MM.1S (cell line): ENCODE measurements around the gene NDOR1.

Experiments
- DNase-seq: peaks from one replicate; pipeline ENCODE4 v3.0.0-alpha.2; 2015
- H2AFZ ChIP-seq: fragments of 300-600 bp; sonication (generic); 2 replicates; pipeline ENCODE4 v1.6.0; 2016; ENCODE audit warnings: antibody characterized with exemption, low read length
- H3F3A ChIP-seq: fragments of 300-600 bp; sonication (generic); 2 replicates; pipeline ENCODE4 v1.6.1; 2016; ENCODE audit warnings: mild to moderate bottlenecking, antibody characterized with exemption, low read length, moderate library complexity, mixed read lengths; ENCODE audit not compliant: insufficient read depth
- H3K27ac ChIP-seq: fragments of 300-600 bp; sonication (generic); 2 replicates; pipeline ENCODE4 v1.5.1; 2016; ENCODE audit warnings: mild to moderate bottlenecking, low read length
- H3K27me3 ChIP-seq: fragments of 300-600 bp; sonication (generic); replicated peaks from 2 replicates; pipeline ENCODE4 v1.6.0; 2016; ENCODE audit warnings: low read length; ENCODE audit not compliant: insufficient read depth
- H3K36me3 ChIP-seq: fragments of 300-600 bp; sonication (generic); replicated peaks from 2 replicates; pipeline ENCODE4 v1.6.1; 2016; ENCODE audit warnings: mild to moderate bottlenecking, low read length, mixed read lengths; ENCODE audit not compliant: insufficient read depth
- H3K4me1 ChIP-seq: fragments of 300-600 bp; sonication (generic); 2 replicates; pipeline ENCODE4 v1.6.1; 2016; ENCODE audit warnings: low read length, mixed read lengths
- H3K4me2 ChIP-seq: fragments of 300-600 bp; sonication (generic); 2 replicates; pipeline ENCODE4 v1.6.0; 2016; ENCODE audit warnings: low read depth, low read length
- H3K4me3 ChIP-seq: fragments of 300-600 bp; sonication (generic); 2 replicates; pipeline ENCODE4 v1.5.1; 2016; ENCODE audit warnings: low read length, mixed read lengths
- H3K79me2 ChIP-seq: fragments of 300-600 bp; sonication (generic); 2 replicates; pipeline ENCODE4 v1.6.1; 2016; ENCODE audit warnings: mixed run types, low read length, mixed read lengths
- H3K9ac ChIP-seq: fragments of 300-600 bp; sonication (generic); 2 replicates; pipeline ENCODE4 v1.6.1; 2016; ENCODE audit warnings: low read length, mixed read lengths
- H3K9me2 ChIP-seq: fragments of 300-600 bp; sonication (generic); replicated peaks from 2 replicates; pipeline ENCODE4 v1.6.1; 2016; ENCODE audit warnings: mild to moderate bottlenecking, low read length, mixed read lengths; ENCODE audit not compliant: insufficient read depth
- H3K9me3 ChIP-seq: fragments of 300-600 bp; sonication (generic); replicated peaks from 2 replicates; pipeline ENCODE4 v1.6.1; 2016; ENCODE audit warnings: mild to moderate bottlenecking, low read length, mixed read lengths; ENCODE audit not compliant: insufficient read depth
- H4K20me1 ChIP-seq: fragments of 300-600 bp; sonication (generic); 2 replicates; pipeline ENCODE4 v1.6.1; 2016; ENCODE audit warnings: mild to moderate bottlenecking, low read length, moderate library complexity, mixed read lengths; ENCODE audit not compliant: insufficient read depth
- EZH2 ChIP-seq: fragments of 300-600 bp; sonication (generic); optimal IDR thresholded peaks from 2 replicates; pipeline ENCODE3; 2017; ENCODE audit warnings: low read depth, mild to moderate bottlenecking, antibody characterized with exemption, low read length, mixed read lengths
- EZH2phosphoT487 ChIP-seq: fragments of 300-600 bp; sonication (generic); IDR thresholded peaks from 2 replicates; pipeline ENCODE4 v1.6.1; 2018; ENCODE audit warnings: antibody characterized with exemption, low read length
- TF ChIP-seq, protein P1 (sequence below): fragments of 300-600 bp; sonication (generic); IDR thresholded peaks from 2 replicates; pipeline ENCODE4 v1.5.1; 2016; ENCODE audit warnings: antibody characterized with exemption, low read length, mixed read lengths

NDOR1 gene

DNA sequence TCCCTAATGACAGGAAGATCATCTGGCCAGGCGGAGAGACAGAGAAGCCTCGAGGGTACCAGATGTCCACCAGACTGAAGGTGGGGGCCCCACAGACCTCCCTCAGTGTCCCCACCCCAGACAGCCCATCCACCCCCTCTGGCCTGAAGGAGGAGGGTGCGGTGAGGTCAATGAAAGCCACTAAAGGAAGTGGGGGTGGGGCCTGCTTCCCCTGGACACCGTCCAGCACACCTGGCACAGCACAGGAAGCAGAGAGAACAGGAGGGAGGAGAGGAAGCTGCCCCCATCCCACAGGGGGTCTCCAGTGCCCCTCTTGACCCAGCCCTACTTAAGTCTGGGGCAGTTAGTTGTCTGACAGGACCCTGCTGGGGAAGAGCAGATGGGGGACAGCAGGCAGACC, 46.9 kb upstream of the NDOR1 start:
- H3K27me3 ChIP-seq = peaks cover 52% of the 10 kb centered on the region
- no peak overlapping the region for H3K4me3 ChIP-seq
- no peaks in the 10 kb centered on the region for H3F3A ChIP-seq
- H3K9me3 ChIP-seq = no peaks in the 10 kb centered on the region
- no peaks in the 10 kb centered on the region for H3K79me2 ChIP-seq
- no peak for TF ChIP-seq EZH2
- TF ChIP-seq, protein P1, sequence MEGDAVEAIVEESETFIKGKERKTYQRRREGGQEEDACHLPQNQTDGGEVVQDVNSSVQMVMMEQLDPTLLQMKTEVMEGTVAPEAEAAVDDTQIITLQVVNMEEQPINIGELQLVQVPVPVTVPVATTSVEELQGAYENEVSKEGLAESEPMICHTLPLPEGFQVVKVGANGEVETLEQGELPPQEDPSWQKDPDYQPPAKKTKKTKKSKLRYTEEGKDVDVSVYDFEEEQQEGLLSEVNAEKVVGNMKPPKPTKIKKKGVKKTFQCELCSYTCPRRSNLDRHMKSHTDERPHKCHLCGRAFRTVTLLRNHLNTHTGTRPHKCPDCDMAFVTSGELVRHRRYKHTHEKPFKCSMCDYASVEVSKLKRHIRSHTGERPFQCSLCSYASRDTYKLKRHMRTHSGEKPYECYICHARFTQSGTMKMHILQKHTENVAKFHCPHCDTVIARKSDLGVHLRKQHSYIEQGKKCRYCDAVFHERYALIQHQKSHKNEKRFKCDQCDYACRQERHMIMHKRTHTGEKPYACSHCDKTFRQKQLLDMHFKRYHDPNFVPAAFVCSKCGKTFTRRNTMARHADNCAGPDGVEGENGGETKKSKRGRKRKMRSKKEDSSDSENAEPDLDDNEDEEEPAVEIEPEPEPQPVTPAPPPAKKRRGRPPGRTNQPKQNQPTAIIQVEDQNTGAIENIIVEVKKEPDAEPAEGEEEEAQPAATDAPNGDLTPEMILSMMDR = no peak
- no peak for TF ChIP-seq EZH2phosphoT487
- peak; percentile 3 for DNase-seq
- H3K9me2 ChIP-seq = no peaks in the 10 kb centered on the region
- no peak overlapping the region for H3K27ac ChIP-seq
- no peaks in the 10 kb centered on the region for H4K20me1 ChIP-seq
- no peaks in the 10 kb centered on the region for H3K36me3 ChIP-seq
- 0 out of 2 replicates have a peak overlapping the region, but pooled peaks have one; percentile 4 for H2AFZ ChIP-seq
- H3K9ac ChIP-seq = no peak overlapping the region
- peaks cover 23% of the 10 kb centered on the region for H3K4me1 ChIP-seq
- peak overlapping the region; percentile 52; the same call in 1 of the 2 replicates for H3K4me2 ChIP-seq

DNA sequence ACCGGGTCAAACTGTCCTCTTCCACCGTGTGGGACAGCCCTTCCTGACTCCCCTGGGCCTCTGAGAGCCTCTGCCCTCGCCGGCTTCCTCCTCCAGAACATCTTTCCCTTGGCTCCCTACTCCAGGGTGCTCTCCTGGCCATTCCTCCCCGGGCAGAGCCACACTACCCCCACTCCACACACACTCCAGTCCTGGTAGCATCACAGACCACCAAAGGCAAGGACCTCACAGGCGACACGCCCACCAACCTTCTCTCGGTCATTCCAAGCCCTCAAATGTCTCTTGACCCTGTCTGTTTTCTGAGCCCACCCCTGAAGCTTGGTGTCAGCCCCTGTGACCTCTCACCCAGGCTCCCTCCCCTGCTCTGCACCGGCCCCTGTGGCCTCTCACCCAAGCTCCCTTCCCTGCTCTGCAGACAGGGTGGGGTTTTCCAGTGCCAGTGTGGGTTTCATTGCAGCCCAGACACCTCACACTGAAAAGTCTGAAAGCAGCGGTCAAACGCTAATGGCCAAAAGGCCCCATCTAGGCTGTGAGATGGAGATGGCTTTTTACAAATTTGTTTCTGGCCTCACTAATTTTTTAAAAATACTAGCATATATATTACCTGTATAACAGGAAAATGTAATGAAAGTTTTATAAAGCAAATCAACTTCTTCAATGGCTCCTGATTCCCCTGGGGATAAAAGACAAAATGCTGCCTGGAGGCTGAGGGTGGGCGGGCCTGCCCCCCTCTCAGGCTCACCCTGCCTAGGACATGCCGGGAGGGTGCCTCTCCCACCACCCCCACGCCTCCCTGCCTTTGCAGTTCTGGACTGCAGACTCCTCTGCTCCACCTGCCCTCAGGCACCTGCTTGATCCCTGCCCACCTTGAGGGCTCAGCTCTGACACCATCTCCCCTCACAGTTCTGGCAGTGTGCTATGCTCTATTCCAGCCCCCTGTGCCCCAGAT, 46.1 kb upstream of the NDOR1 start:
- DNase-seq = peak; percentile 7
- Histone ChIP-seq H2AFZ (peak overlapping the region; percentile 4; the same call in 1 of the 2 replicates), H3K79me2 (no peaks in the 10 kb centered on the region), H3K9me3 (no peaks in the 10 kb centered on the region), H3K4me1 (peaks cover 23% of the 10 kb centered on the region), H3K9ac (no peak overlapping the region), H4K20me1 (no peaks in the 10 kb centered on the region), H3K27me3 (peaks cover 60% of the 10 kb centered on the region), H3K27ac (no peak overlapping the region), H3K36me3 (no peaks in the 10 kb centered on the region), H3K9me2 (no peaks in the 10 kb centered on the region), H3K4me2 (peak overlapping the region; percentile 52; the same call in 1 of the 2 replicates), H3F3A (no peaks in the 10 kb centered on the region), H3K4me3 (no peak overlapping the region)
- no peak for TF ChIP-seq EZH2
- TF ChIP-seq, protein P1 = no peak
- TF ChIP-seq EZH2phosphoT487 = no peak

DNA sequence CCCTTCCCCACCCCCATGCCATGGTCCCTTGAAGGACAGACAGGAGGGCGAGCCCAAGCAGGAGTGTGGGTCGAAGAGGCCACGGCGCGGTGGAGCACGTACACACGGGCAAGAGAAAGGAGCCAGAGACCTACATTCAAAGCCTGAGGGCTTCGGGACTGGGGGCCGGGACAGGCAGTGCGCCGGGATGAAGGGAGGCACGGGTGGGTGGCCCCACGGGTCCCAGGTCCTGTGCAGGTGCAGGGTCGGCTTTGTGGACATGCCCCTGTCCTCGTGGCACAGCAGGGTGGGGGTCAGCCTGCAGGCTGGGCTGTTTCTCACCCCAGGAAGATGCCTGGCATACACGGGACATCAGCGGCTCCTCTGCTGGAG, 45.5 kb upstream of the NDOR1 start:
- Histone ChIP-seq H4K20me1 (no peaks in the 10 kb centered on the region), H3K36me3 (no peaks in the 10 kb centered on the region), H3K4me3 (no peak overlapping the region), H3K9me2 (no peaks in the 10 kb centered on the region), H3F3A (no peaks in the 10 kb centered on the region), H3K4me2 (no peak overlapping the region), H3K4me1 (peaks cover 23% of the 10 kb centered on the region), H2AFZ (no peak overlapping the region), H3K27me3 (peaks cover 61% of the 10 kb centered on the region), H3K79me2 (no peaks in the 10 kb centered on the region), H3K9ac (no peak overlapping the region), H3K9me3 (no peaks in the 10 kb centered on the region), H3K27ac (no peak overlapping the region)
- no peak for TF ChIP-seq EZH2phosphoT487
- no peak for DNase-seq
